ENCODE data around the gene TMEM154. TPM values are rescaled to one million over a fixed set of nuclear protein-coding genes. Genes with fewer than 3 reads are reported as not detected.

The TMEM154 gene
- total RNA-seq, 4 donors from 2014 or later, result 81.9 to 164 (median 132) TPM

DNA sequence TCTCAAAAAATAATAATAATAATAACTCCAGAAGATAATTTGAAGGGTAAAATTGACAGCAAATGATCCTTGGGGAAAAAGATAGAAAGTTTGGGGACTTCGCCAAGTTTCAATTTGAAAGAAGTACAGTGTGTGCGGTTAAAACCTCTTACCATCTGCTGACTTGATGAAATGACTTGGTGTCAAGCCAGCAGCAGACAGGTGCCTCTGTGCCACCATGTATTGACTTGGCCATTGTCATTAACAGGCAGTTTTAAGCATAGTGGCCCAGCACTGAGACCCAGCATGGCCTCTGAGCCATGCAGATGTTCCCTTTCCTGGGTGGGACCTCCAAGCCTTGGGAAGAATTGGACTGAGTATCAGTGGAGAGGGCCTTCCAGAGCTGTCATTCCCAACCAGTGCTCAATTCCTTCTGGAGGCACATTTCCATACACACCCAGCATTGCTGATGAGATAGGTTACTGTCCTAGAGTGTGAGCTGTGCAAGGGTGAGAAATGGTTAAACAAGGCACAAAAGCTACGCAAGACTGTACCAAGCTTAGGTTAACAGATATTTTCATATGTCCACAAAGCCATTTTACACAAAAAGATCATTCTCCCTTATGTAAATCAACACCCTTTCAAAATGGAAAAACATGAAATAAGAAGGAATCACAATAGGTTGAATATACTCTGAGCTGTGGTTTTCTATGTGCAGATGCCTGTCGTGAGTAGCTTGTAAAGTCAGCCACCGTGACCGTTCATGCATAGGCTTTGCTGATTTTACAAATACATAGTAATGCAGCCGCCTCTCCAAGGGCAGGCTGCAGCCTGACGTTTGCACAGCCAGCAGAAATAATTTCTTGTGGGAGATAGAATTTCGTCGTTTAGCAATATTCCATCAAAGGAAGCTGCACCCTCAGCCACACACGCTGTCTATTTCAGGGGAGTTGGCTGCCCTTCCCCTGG is 84.5 kb downstream of the TMEM154 start:
- H3K9me3 ChIP-seq, result no peaks in the 10 kb centered on the region
- TF ChIP-seq EP300 (IDR thresholded peaks at IDR 0.05), result no peak
- no peak for TF ChIP-seq POLR2A (IDR thresholded peaks at IDR 0.05)
- TF ChIP-seq, protein P1, sequence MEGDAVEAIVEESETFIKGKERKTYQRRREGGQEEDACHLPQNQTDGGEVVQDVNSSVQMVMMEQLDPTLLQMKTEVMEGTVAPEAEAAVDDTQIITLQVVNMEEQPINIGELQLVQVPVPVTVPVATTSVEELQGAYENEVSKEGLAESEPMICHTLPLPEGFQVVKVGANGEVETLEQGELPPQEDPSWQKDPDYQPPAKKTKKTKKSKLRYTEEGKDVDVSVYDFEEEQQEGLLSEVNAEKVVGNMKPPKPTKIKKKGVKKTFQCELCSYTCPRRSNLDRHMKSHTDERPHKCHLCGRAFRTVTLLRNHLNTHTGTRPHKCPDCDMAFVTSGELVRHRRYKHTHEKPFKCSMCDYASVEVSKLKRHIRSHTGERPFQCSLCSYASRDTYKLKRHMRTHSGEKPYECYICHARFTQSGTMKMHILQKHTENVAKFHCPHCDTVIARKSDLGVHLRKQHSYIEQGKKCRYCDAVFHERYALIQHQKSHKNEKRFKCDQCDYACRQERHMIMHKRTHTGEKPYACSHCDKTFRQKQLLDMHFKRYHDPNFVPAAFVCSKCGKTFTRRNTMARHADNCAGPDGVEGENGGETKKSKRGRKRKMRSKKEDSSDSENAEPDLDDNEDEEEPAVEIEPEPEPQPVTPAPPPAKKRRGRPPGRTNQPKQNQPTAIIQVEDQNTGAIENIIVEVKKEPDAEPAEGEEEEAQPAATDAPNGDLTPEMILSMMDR (IDR thresholded peaks at IDR 0.05), result no peak
- TF ChIP-seq POLR2AphosphoS5 (IDR thresholded peaks at IDR 0.05), result no peak
- DNase-seq (ENCODE audit: low spot score in 2 of 2), result no peak
- H3K4me3 ChIP-seq, result no peak overlapping the region
- no peak overlapping the region for H3K27ac ChIP-seq
- WGBS, result 43% methylated on average over 11 of the region's 11 CpGs
- no peaks in the 10 kb centered on the region for H3K27me3 ChIP-seq
- peaks cover 16% of the 10 kb centered on the region for H3K4me1 ChIP-seq
- H3K36me3 ChIP-seq, result no peaks in the 10 kb centered on the region

DNA sequence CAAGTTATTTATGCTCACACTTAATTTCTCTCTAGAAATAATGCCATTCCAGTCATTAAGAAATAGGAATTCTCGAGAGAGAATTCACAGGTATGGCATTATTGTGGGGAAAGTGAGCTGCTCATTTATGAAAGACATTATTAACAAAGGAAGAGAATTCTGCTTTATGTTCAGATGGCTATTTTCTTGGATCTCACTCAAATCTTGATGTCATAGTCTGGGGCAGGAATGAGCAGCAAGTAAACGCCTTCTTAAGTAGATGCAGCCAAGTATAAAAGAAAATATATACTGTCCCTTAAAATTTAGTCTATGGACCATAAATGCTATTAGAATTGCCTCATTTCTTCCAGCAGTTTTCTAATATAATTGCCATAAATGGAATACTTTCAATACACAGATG is 85.7 kb downstream of the TMEM154 start:
- Histone ChIP-seq H3K27me3 (no peaks in the 10 kb centered on the region), H3K27ac (no peak overlapping the region), H3K36me3 (no peaks in the 10 kb centered on the region), H3K4me1 (peaks cover 21% of the 10 kb centered on the region), H3K9me3 (no peaks in the 10 kb centered on the region), H3K4me3 (no peak overlapping the region)
- DNase-seq (ENCODE audit: low spot score in 2 of 2), result no peak
- no peak for TF ChIP-seq POLR2AphosphoS5 (IDR thresholded peaks at IDR 0.05)
- no peak for TF ChIP-seq POLR2A (IDR thresholded peaks at IDR 0.05)
- TF ChIP-seq, protein P1 (IDR thresholded peaks at IDR 0.05), result no peak
- no peak for TF ChIP-seq EP300 (IDR thresholded peaks at IDR 0.05)
- WGBS, result 81% methylated on average over 2 of the region's 2 CpGs

DNA sequence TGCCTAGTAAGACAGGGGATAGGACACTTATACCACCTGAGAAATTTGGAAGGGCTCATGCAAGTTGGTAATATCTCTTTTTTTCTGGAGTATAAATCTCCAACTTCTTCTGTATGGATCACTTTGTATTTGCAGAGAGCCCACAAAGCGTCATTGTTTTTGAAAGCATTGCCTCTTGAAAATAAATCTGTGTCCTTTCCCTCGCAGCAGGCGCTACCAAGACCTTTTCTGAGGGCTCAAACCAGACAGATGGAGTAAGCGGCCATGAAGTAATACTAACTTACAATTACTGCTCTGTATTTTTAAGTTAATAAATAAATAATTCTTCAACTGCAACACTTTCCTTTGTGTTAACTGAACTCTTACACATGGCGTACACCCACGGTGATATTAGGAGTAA is 87.9 kb downstream of the TMEM154 start:
- Histone ChIP-seq H3K9me3 (no peaks in the 10 kb centered on the region), H3K27ac (peak overlapping the region; percentile 72), H3K4me1 (peaks cover 21% of the 10 kb centered on the region), H3K27me3 (no peaks in the 10 kb centered on the region), H3K36me3 (no peaks in the 10 kb centered on the region), H3K4me3 (peak overlapping the region; percentile 25)
- 76% methylated on average over 6 of the region's 6 CpGs for WGBS
- no peak for DNase-seq (ENCODE audit: low spot score in 2 of 2)
- TF ChIP-seq POLR2A (IDR thresholded peaks at IDR 0.05), result no peak
- no peak for TF ChIP-seq EP300 (IDR thresholded peaks at IDR 0.05)
- TF ChIP-seq, protein P1 (IDR thresholded peaks at IDR 0.05), result no peak
- no peak for TF ChIP-seq POLR2AphosphoS5 (IDR thresholded peaks at IDR 0.05)

DNA sequence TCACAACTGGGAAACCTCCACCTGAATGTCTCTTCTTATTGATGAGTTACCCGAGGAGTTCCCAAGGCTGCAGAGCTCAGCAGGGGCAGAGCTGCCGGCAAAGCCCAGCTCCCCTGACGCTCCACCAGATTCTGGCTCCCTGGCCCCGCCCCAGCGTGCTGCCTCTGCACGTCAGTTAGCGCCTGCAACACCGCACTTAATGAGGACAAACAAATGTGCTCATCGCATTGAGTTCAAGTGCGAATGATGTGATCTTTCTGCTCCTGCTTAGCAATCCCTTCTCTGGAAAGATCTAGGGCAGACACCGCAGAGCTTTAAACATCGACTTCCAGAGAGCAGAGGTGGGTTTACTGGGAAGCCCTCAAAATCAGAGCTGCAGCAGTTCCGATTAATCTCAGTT is 88.4 kb downstream of the TMEM154 start:
- Histone ChIP-seq H3K36me3 (no peaks in the 10 kb centered on the region), H3K27me3 (no peaks in the 10 kb centered on the region), H3K27ac (peak overlapping the region; percentile 72), H3K4me3 (peak overlapping the region; percentile 25), H3K4me1 (peaks cover 21% of the 10 kb centered on the region), H3K9me3 (no peaks in the 10 kb centered on the region)
- 3% methylated on average over 13 of the region's 13 CpGs for WGBS
- no peak for TF ChIP-seq EP300 (IDR thresholded peaks at IDR 0.05)
- TF ChIP-seq POLR2AphosphoS5 (IDR thresholded peaks at IDR 0.05), result no peak
- TF ChIP-seq POLR2A (IDR thresholded peaks at IDR 0.05), result no peak
- TF ChIP-seq, protein P1 (IDR thresholded peaks at IDR 0.05), result no peak
- DNase-seq (ENCODE audit: low spot score in 2 of 2), result peak; percentile 78 to 81
